ENCODE measurements around the gene FZD2.
"Not testable (repeated sequence)": the region's sequence is repeated elsewhere in the genome, so short reads cannot be mapped to it uniquely, and the experiment has no call there.

The FZD2 gene

GRCh38 chr17:44556832-44557606 is at the start of gene FZD2:
FZD2 (plus strand) TSS chr17:44557484; CDS start chr17:44557689, 205 bp downstream.
- H3K4me3 ChIP-seq (ENCODE audit: low read depth in 1 of 2, low read length in 2 of 2): peak within 1 kb of the TSS; percentile 68 to 69
- peak; percentile 91 for ATAC-seq (ENCODE audit: insufficient read depth, low read depth)
- peak; percentile 92 for DNase-seq
- no peaks in the 10 kb centered on the region for H3K9me3 ChIP-seq (ENCODE audit: insufficient read depth, low read length, severe bottlenecking)
- H4K20me1 ChIP-seq (ENCODE audit: insufficient read depth, low read length): no peaks in the 10 kb centered on the region; the same call in 1 of the 2 replicates
- H3K4me1 ChIP-seq (ENCODE audit: insufficient read depth, low read length): peaks cover 28% of the 10 kb centered on the region
- peaks cover 5% of the 10 kb centered on the region; the same call in 1 of the 2 replicates for H3K36me3 ChIP-seq (ENCODE audit: insufficient read depth, low read length)
- TF ChIP-seq EZH2 (IDR thresholded peaks at IDR 0.05; ENCODE audit: borderline replicate concordance, low read depth, low read length, severe bottlenecking): no peak
- no peak for TF ChIP-seq CTCF (IDR thresholded peaks at IDR 0.05; ENCODE audit: borderline replicate concordance, extremely low read depth, low read length, poor library complexity, severe bottlenecking)
- H3K27me3 ChIP-seq (ENCODE audit: insufficient read depth, low read length, poor library complexity): peaks cover 10% of the 10 kb centered on the region
- H3K4me2 ChIP-seq (ENCODE audit: insufficient read depth, low read length): peak within 1 kb of the TSS; percentile 85
- peak within 1 kb of the TSS; percentile 95 for H2AFZ ChIP-seq (ENCODE audit: low read depth, low read length)
- peak within 1 kb of the TSS; percentile 63 for H3K9ac ChIP-seq (ENCODE audit: low read depth, low read length)
- H3K79me2 ChIP-seq (ENCODE audit: insufficient read depth, low read length): no peaks in the 10 kb centered on the region
- peak within 1 kb of the TSS; percentile 69 for H3K27ac ChIP-seq (ENCODE audit: low read length)

- peak; percentile 21 for TF ChIP-seq CTCF (IDR thresholded peaks at IDR 0.05; ENCODE audit: borderline replicate concordance, extremely low read depth, low read length, poor library complexity, severe bottlenecking)
- not testable (repeated sequence) for H3K79me2 ChIP-seq (ENCODE audit: insufficient read depth, low read length); H3K4me2 ChIP-seq (ENCODE audit: insufficient read depth, low read length); H3K4me1 ChIP-seq (ENCODE audit: insufficient read depth, low read length); ATAC-seq (ENCODE audit: insufficient read depth, low read depth); H3K27ac ChIP-seq (ENCODE audit: low read length); H2AFZ ChIP-seq (ENCODE audit: low read depth, low read length); H4K20me1 ChIP-seq (ENCODE audit: insufficient read depth, low read length); H3K27me3 ChIP-seq (ENCODE audit: insufficient read depth, low read length, poor library complexity); H3K36me3 ChIP-seq (ENCODE audit: insufficient read depth, low read length); H3K4me3 ChIP-seq (ENCODE audit: low read depth in 1 of 2, low read length in 2 of 2); H3K9me3 ChIP-seq (ENCODE audit: insufficient read depth, low read length, severe bottlenecking); H3K9ac ChIP-seq (ENCODE audit: low read depth, low read length)
- DNase-seq: peak; percentile 13
Measured at GRCh38 chr17:44511241-44512134, 45.8 kb upstream of the FZD2 start.

GRCh38 chr17:44518032-44518431 is 39.3 kb upstream of the FZD2 start:
- Histone ChIP-seq H3K4me1 (ENCODE audit: insufficient read depth, low read length) (no peaks in the 10 kb centered on the region), H2AFZ (ENCODE audit: low read depth, low read length) (no peak overlapping the region), H3K4me2 (ENCODE audit: insufficient read depth, low read length) (no peak overlapping the region), H3K9me3 (ENCODE audit: insufficient read depth, low read length, severe bottlenecking) (no peaks in the 10 kb centered on the region), H3K36me3 (ENCODE audit: insufficient read depth, low read length) (no peaks in the 10 kb centered on the region), H3K9ac (ENCODE audit: low read depth, low read length) (no peak overlapping the region), H4K20me1 (ENCODE audit: insufficient read depth, low read length) (no peaks in the 10 kb centered on the region), H3K27me3 (ENCODE audit: insufficient read depth, low read length, poor library complexity) (peaks cover 8% of the 10 kb centered on the region), H3K79me2 (ENCODE audit: insufficient read depth, low read length) (no peaks in the 10 kb centered on the region), H3K4me3 (ENCODE audit: low read depth in 1 of 2, low read length in 2 of 2) (no peak overlapping the region), H3K27ac (ENCODE audit: low read length) (no peak overlapping the region)
- DNase-seq (no peak), ATAC-seq (ENCODE audit: insufficient read depth, low read depth) (no peak)
- TF ChIP-seq CTCF (IDR thresholded peaks at IDR 0.05; ENCODE audit: borderline replicate concordance, extremely low read depth, low read length, poor library complexity, severe bottlenecking) (no peak), EZH2 (IDR thresholded peaks at IDR 0.05; ENCODE audit: borderline replicate concordance, low read depth, low read length, severe bottlenecking) (no peak)
